Right ventricle myocardium superior (tissue), 1 donor: ENCODE data around the gene EIF4G2. TPM values are rescaled to one million over a fixed set of nuclear protein-coding genes. Genes with fewer than 3 reads are reported as not detected.

ENCODE experiments used
- ATAC-seq: fragments of 200-7000 bp; cut with Tn5 transposase; one replicate; pipeline ENCODE4 v1.9.1; 2020; ENCODE audit warnings: mild to moderate bottlenecking; ENCODE audit not compliant: poor library complexity
- DNase-seq: peaks from one replicate; pipeline ENCODE4 v3.0.0-alpha.2; 2020
- intact Hi-C: fragments of 100-400 bp; cut with DNase I; formaldehyde crosslinking; loops from one replicate; pipeline ENCODE4 v1.11.2; 2022
- total RNA-seq: library from RNA; stranded (reverse); fragmentation: NEBNext Ultra II Directional; extraction: Animal tissue kit (Norgen Biotek cat#: 25700); gene quantifications from one replicate; pipeline ENCODE4 v1.2.1, GENCODE V29; 2021
- donor health status: DM: no; HTN: yes; CAD: no; lungs with severe emphysema.

The EIF4G2 gene
- total RNA-seq, 1 donor from 2014 or later, result 714 TPM

DNA sequence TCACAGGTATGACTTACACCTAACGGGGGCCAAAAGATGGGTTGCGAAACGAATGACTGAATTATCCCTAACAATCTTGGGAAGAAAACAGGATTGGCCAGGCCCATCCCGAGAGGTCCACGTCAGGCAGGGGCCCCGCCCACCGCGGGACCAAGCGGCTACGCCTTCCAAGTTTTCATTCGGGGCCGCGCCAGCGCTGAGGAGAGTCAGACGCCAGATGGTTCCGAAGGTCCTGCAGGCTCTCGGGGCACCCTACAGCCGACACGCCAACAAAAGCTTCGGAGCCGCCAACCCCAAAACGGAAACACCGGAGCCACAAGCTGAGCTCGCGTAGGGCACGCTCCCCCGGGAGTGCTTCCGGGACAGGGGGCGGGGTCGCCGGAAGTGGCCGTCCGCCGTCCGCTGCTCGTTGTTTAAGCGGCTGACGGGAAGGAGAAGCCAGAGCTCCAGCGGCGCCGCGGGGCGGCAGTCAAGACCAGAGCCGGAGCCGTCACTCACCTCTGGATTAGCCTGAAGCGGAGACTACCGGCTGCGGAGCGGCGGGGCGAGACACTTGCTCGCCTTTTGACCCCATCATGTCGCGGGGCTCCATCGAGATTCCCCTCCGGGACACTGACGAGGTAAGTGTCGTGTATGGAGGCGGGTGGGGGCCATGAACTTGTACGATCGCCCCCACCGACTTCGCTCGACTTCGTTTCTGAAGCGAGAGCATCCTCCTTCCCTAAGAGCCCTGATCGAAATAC lies 57.7 kb downstream of the EIF4G2 start, which contains the start of gene CTR9:
TSS of gene CTR9 (plus strand) at position 409 of the 743 bp plus-strand sequence. CDS start at position 576, 167 bp downstream.
- ATAC-seq (peak; percentile 99), DNase-seq (peak; percentile 96)
- intact Hi-C loops, result no loop called here

DNA sequence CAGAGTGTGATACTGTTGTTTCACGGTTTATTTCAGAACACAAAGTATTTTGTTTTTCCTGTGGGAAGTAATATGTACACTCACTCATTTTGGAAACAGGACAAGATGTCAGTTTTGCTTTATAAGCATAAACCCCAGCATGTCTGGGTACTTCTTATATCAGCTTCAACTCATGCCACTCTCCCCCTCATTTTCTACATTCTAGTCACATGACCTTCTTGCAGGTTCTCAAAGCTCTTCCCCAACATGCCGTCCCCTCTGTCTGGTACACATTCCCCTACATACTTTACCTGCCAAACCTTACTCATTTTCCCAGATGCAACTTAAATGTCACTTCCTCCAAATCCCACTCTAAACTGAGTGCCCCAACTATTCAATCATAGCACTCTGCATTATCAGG lies 59.2 kb downstream of the EIF4G2 start:
- ATAC-seq (no peak), DNase-seq (no peak)
- intact Hi-C loops, result no loop called here

DNA sequence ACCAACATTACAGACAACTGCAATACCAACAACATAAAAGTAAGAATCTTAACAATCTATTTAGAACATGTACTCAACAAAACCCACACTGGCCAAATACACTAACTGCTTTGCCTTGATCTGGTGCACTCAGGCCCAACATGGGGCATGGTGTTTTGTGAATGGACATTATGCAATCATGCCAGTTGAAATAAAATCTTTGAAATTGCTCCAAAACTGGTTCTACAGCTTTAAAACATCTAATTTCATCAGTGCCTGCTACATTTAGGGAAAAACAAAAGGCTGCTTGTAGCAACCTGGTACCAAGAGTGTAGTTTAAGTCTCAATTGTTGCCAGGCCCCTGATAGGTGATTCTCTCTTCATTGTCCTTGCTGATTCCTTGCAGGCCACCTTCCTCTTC lies 61.0 kb downstream of the EIF4G2 start:
- no peak for DNase-seq
- intact Hi-C loops, result no loop called here
- ATAC-seq, result no peak

Other genes starting within 250 kb of the EIF4G2 start
- gene LYVE1, start 240.3 kb downstream of the EIF4G2 start, total RNA-seq, result 77.2 TPM
- gene IRAG1, start 115.2 kb downstream of the EIF4G2 start, total RNA-seq, result 4.5 TPM
- 21.3 TPM for gene CTR9, start 57.7 kb downstream of the EIF4G2 start, total RNA-seq
- 37.4 TPM for gene ZBED5, start 49.1 kb upstream of the EIF4G2 start, total RNA-seq